Measurements from ENCODE around the gene ART3. TPM values are rescaled to one million over a fixed set of nuclear protein-coding genes. Genes with fewer than 3 reads are reported as not detected.

The ART3 gene
- not detected in 2 replicates for total RNA-seq

GRCh38 chr4:76074468-76074867, at the start of gene ART3:
Gene ART3 (plus strand): TSS chr4:76074709. CDS start chr4:76075890, 1,181 bp downstream.

GRCh38 chr4:76035799-76036380, 38.6 kb upstream of the ART3 start, which contains the start of gene CXCL11:
Gene CXCL11 (minus strand): TSS chr4:76036070. CDS start chr4:76035987, 83 bp downstream.

GRCh38 chr4:76148142-76148865, 73.8 kb downstream of the ART3 start, which contains the start of gene NUP54:
Gene NUP54 (minus strand): TSS chr4:76148397. CDS start chr4:76148374, 23 bp downstream.

Other genes starting within 250 kb of the ART3 start
- gene PPEF2, start 172.3 kb upstream of the ART3 start, total RNA-seq: not detected in 2 replicates
- gene NAAA, start 133.7 kb upstream of the ART3 start, total RNA-seq: 17.3 and 56.6 TPM in 2 replicates
- 46.4 and 49.3 TPM in 2 replicates for gene SDAD1, start 83.8 kb upstream of the ART3 start, total RNA-seq
- gene CXCL9, start 67.2 kb upstream of the ART3 start, total RNA-seq: not detected in 2 replicates
- gene CXCL10, start 51.2 kb upstream of the ART3 start, total RNA-seq: not detected in 2 replicates
- gene CXCL11, start 38.6 kb upstream of the ART3 start, total RNA-seq: 0.66 and 1.1 TPM in 2 replicates
- gene NUP54, start 73.7 kb downstream of the ART3 start, total RNA-seq: 65.3 and 84.1 TPM in 2 replicates
- gene SCARB2, start 139.1 kb downstream of the ART3 start, total RNA-seq: 179 and 186 TPM in 2 replicates
- gene FAM47E, start 177.0 kb downstream of the ART3 start, total RNA-seq: 0.13 TPM in 1 of 2 replicates, not detected in the other
- gene STBD1, start 232.0 kb downstream of the ART3 start, total RNA-seq: 1.7 and 2.9 TPM in 2 replicates